ENCODE data around the gene CTSC. TPM values are rescaled to one million over a fixed set of nuclear protein-coding genes. Genes with fewer than 3 reads are reported as not detected.

Gene CTSC
- total and polyA plus RNA-seq, 2 donors (not counting 1 experiment from before 2014, with no cell fraction given): 18.7 to 18.8 TPM

DNA sequence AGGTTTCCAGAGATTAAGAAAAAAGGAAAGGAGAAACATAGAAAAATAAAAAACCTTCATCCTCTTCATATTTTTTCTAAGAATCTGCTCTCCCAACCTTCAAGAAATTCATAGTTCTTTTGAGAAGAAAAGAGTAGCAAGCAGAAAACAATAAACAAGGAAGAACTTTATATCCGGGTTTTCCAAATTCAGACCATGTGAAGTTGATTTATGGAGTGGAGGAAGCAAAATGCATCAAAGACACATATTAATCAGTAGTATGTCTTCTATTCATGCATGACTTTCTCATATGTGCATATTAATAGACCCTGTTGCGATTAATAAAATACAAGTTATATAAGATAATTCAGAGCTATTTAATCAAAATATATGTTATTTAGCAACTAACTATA, 20.5 kb upstream of the CTSC start:
- WGBS (ENCODE audit: insufficient coverage): no CpG with 5 or more reads among the region's 2 CpGs
- peaks cover 6 to 7% of the 10 kb centered on the region in 2 donors for H3K4me1 ChIP-seq (ENCODE audit: control insufficient read depth in 2 of 2, insufficient read depth in 2 of 2, low read length in 2 of 2)
- ATAC-seq (ENCODE audit: low read depth) (no peak), DNase-seq (no peak)
- intact Hi-C loops (cut with micrococcal nuclease): loop anchor here (5.0 kb wide), 1 partner anchor 56 kb away; no protein-coding TSS in a partner anchor
- TF ChIP-seq, protein P1, sequence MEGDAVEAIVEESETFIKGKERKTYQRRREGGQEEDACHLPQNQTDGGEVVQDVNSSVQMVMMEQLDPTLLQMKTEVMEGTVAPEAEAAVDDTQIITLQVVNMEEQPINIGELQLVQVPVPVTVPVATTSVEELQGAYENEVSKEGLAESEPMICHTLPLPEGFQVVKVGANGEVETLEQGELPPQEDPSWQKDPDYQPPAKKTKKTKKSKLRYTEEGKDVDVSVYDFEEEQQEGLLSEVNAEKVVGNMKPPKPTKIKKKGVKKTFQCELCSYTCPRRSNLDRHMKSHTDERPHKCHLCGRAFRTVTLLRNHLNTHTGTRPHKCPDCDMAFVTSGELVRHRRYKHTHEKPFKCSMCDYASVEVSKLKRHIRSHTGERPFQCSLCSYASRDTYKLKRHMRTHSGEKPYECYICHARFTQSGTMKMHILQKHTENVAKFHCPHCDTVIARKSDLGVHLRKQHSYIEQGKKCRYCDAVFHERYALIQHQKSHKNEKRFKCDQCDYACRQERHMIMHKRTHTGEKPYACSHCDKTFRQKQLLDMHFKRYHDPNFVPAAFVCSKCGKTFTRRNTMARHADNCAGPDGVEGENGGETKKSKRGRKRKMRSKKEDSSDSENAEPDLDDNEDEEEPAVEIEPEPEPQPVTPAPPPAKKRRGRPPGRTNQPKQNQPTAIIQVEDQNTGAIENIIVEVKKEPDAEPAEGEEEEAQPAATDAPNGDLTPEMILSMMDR (IDR thresholded peaks at IDR 0.05): no peak
- no peak for TF ChIP-seq EZH2 (IDR thresholded peaks at IDR 0.05; ENCODE audit: borderline replicate concordance, insufficient read depth, low read depth, low read length, poor library complexity, severe bottlenecking)
- Mint-ChIP-seq H3K27ac (no peak overlapping the region), H3K27me3 (no peaks in the 10 kb centered on the region), H3K4me1 (peaks cover 33% of the 10 kb centered on the region), H3K4me3 (no peak overlapping the region), H3K9me3 (ENCODE audit: insufficient read depth) (no peaks in the 10 kb centered on the region)
- H3K9ac ChIP-seq (ENCODE audit: low read length): no peak overlapping the region
- no peaks in the 10 kb centered on the region for H4K20me1 ChIP-seq (ENCODE audit: control insufficient read depth, insufficient read depth, low read length, poor library complexity, severe bottlenecking)
- no peaks in the 10 kb centered on the region for H3K79me2 ChIP-seq (ENCODE audit: control insufficient read depth, insufficient read depth, low read length)
- ChIA-PET POLR2A (no interaction called here), CTCF (no interaction called here)
- no peaks in the 10 kb centered on the region for H3K27me3 ChIP-seq (replicated peaks in 1 of 4; ENCODE audit: control extremely low read depth in 1 of 4, control insufficient read depth in 3 of 4, insufficient read depth in 4 of 4, low read length in 3 of 4)
- H3K4me2 ChIP-seq (replicated peaks; ENCODE audit: low read depth, low read length, poor library complexity, severe bottlenecking): no peak overlapping the region
- H3K9me3 ChIP-seq (ENCODE audit: control extremely low read depth in 1 of 3, control insufficient read depth in 2 of 3, insufficient read depth in 1 of 3, low read length in 2 of 3): no peaks in the 10 kb centered on the region
- H3K36me3 ChIP-seq (replicated peaks in 1 of 2; ENCODE audit: control extremely low read depth in 1 of 2, control insufficient read depth in 1 of 2, extremely low read depth in 1 of 2, insufficient read depth in 2 of 2, low read length in 1 of 2): no peaks in the 10 kb centered on the region
- H3K27ac ChIP-seq (ENCODE audit: low read length in 2 of 2): peak overlapping the region in 1 of 2 donors; percentile 3
- no peak overlapping the region for H2AFZ ChIP-seq (ENCODE audit: insufficient read depth, low read depth, low read length, poor library complexity, severe bottlenecking)
- H3K4me3 ChIP-seq (ENCODE audit: control extremely low read depth in 1 of 5, extremely low read depth in 1 of 5, insufficient read depth in 1 of 5, low read depth in 2 of 5, low read length in 4 of 5): no peak overlapping the region

DNA sequence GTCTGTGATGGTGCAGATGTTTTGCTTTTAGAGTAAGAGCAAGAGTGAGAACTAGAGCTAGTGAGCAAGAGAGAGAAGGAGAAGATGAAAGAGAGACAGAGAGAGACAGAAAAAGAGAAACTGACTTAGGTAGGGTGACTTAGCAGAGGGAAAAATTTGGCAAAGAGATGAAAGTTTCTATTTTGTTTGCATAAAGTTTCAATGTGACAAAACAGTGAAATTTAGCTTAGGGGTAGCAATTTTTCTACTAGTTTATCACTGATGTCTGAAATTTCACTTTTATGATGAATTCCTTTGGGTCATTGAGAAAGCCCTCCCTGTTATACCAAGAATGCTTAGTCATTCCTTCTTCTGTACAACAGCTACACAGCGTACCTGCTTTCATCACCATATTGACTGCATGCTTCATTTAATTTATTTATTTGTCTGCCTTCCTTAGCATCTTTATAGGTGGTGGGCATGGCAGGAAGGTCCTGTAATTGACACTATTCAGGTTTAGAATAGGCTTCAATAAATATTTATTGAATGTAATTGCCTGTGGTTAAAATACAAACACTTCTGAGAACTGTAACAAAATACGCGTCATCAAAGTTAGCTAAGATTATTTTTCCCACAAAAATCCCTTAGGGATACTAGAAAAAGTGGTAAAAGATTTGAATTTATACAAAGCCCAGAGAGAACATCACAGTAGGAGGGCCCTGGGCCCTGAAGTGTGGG, 19.9 kb upstream of the CTSC start:
- CTCF ChIA-PET: no interaction called here
- Histone ChIP-seq H3K9ac (ENCODE audit: low read length) (no peak overlapping the region), H3K79me2 (ENCODE audit: control insufficient read depth, insufficient read depth, low read length) (no peaks in the 10 kb centered on the region), H2AFZ (ENCODE audit: insufficient read depth, low read depth, low read length, poor library complexity, severe bottlenecking) (peak overlapping the region; percentile 27), H4K20me1 (ENCODE audit: control insufficient read depth, insufficient read depth, low read length, poor library complexity, severe bottlenecking) (no peaks in the 10 kb centered on the region), H3K4me1 (ENCODE audit: control insufficient read depth in 2 of 2, insufficient read depth in 2 of 2, low read length in 2 of 2) (peaks cover 6 to 7% of the 10 kb centered on the region in 2 donors), H3K9me3 (ENCODE audit: control extremely low read depth in 1 of 3, control insufficient read depth in 2 of 3, insufficient read depth in 1 of 3, low read length in 2 of 3) (no peaks in the 10 kb centered on the region), H3K27me3 (replicated peaks in 1 of 4; ENCODE audit: control extremely low read depth in 1 of 4, control insufficient read depth in 3 of 4, insufficient read depth in 4 of 4, low read length in 3 of 4) (no peaks in the 10 kb centered on the region), H3K4me2 (replicated peaks; ENCODE audit: low read depth, low read length, poor library complexity, severe bottlenecking) (no peak overlapping the region), H3K4me3 (ENCODE audit: control extremely low read depth in 1 of 5, extremely low read depth in 1 of 5, insufficient read depth in 1 of 5, low read depth in 2 of 5, low read length in 4 of 5) (no peak overlapping the region), H3K36me3 (replicated peaks in 1 of 2; ENCODE audit: control extremely low read depth in 1 of 2, control insufficient read depth in 1 of 2, extremely low read depth in 1 of 2, insufficient read depth in 2 of 2, low read length in 1 of 2) (no peaks in the 10 kb centered on the region), H3K27ac (ENCODE audit: low read length in 2 of 2) (peak overlapping the region in 1 of 2 donors; percentile 3)
- Mint-ChIP-seq H3K27me3 (no peaks in the 10 kb centered on the region), H3K4me1 (peaks cover 33% of the 10 kb centered on the region), H3K27ac (no peak overlapping the region), H3K9me3 (ENCODE audit: insufficient read depth) (no peaks in the 10 kb centered on the region), H3K4me3 (no peak overlapping the region)
- intact Hi-C loops (cut with micrococcal nuclease): loop anchor here (5.0 kb wide), 1 partner anchor 55 kb away; no protein-coding TSS in a partner anchor
- WGBS (ENCODE audit: insufficient coverage): no CpG with 5 or more reads among the region's 3 CpGs
- DNase-seq (no peak), ATAC-seq (ENCODE audit: low read depth) (no peak)
- POLR2A ChIA-PET: no interaction called here
- TF ChIP-seq, protein P1 (IDR thresholded peaks at IDR 0.05): no peak
- TF ChIP-seq EZH2 (IDR thresholded peaks at IDR 0.05; ENCODE audit: borderline replicate concordance, insufficient read depth, low read depth, low read length, poor library complexity, severe bottlenecking): no peak
